Peyer's patch (tissue), 4 donors: ENCODE measurements around the gene GLUD2. TPM values are rescaled to one million over a fixed set of nuclear protein-coding genes. Genes with fewer than 3 reads are reported as not detected.
"Not testable (repeated sequence)": the region's sequence is repeated elsewhere in the genome, so short reads cannot be mapped to it uniquely, and the experiment has no call there.

Experiments used
- DNase-seq, 3 donors: peaks; one replicate each; pipeline ENCODE4 v3.0.0-alpha.2; 2017 to 2019
- H3K27ac ChIP-seq, 4 donors: fragments of 200-600 bp; sonication (generic); one replicate each; pipeline ENCODE4 v1.5.1; 2016 to 2019
- H3K27me3 ChIP-seq, 2 donors: fragments of 200-600 bp; sonication (generic); one replicate each; pipeline ENCODE4 v1.5.1; 2019
- H3K36me3 ChIP-seq, 3 donors: fragments of 200-600 bp; sonication (generic); one replicate each; pipeline ENCODE4 v1.5.1; 2016 to 2019
- H3K4me1 ChIP-seq, 4 donors: fragments of 200-600 bp; sonication (generic); one replicate each; pipeline ENCODE4 v1.5.1; 2016 to 2019
- H3K4me3 ChIP-seq, 4 donors: fragments of 200-600 bp; sonication (generic); 1 replicate in 3 of 4; 2 replicates in 1 of 4; pipeline ENCODE4 v1.5.1; 2016 to 2019; ENCODE audit warnings: mild to moderate bottlenecking in 1 of 4
- H3K9me3 ChIP-seq, 4 donors: fragments of 200-600 bp; sonication (generic); one replicate each; pipeline ENCODE4 v1.5.1; 2016 to 2019; ENCODE audit warnings: mild to moderate bottlenecking in 1 of 4
- CTCF ChIP-seq, 6 experiments: fragments of 450-650 bp in 4 of 6; fragments of 200-600 bp in 2 of 6; sonication (generic) in 1 of 6; IDR thresholded peaks; one replicate each; pipeline ENCODE4 v1.5.1; 2017 to 2019; ENCODE audit warnings: antibody characterized with exemption in 6 of 6, mild to moderate bottlenecking in 3 of 6, moderate library complexity in 1 of 6
- POLR2A ChIP-seq, 2 donors: fragments of 450-650 bp; IDR thresholded peaks; one replicate each; pipeline ENCODE4 v1.5.1; 2017; ENCODE audit warnings: antibody characterized with exemption in 2 of 2, mild to moderate bottlenecking in 2 of 2, moderate library complexity in 2 of 2
- total RNA-seq, 4 donors: library from RNA; depleted of rRNA; stranded (reverse); fragments of >200 nt; gene quantifications; one replicate each; pipeline ENCODE4 v1.1.0, GENCODE V29; 2016

Gene GLUD2
- total RNA-seq, 4 donors from 2014 or later, result 1.9 to 4.0 (median 2.9) TPM; not detected in 1

GRCh38 chrX:121036137-121036536 is 11.3 kb upstream of the GLUD2 start:
- H3K36me3 ChIP-seq, result no peaks in the 10 kb centered on the region
- TF ChIP-seq CTCF (IDR thresholded peaks at IDR 0.05) (no peak), POLR2A (IDR thresholded peaks at IDR 0.05) (no peak)
- no peaks in the 10 kb centered on the region for H3K9me3 ChIP-seq
- H3K27ac ChIP-seq, result no peak overlapping the region
- no peak overlapping the region for H3K4me3 ChIP-seq
- no peaks in the 10 kb centered on the region for H3K27me3 ChIP-seq
- no peaks in the 10 kb centered on the region for H3K4me1 ChIP-seq
- DNase-seq, result no peak

- no peak for DNase-seq
- Histone ChIP-seq H3K27ac (no peak overlapping the region), H3K4me1 (no peaks in the 10 kb centered on the region), H3K36me3 (no peaks in the 10 kb centered on the region), H3K4me3 (no peak overlapping the region), H3K9me3 (no peaks in the 10 kb centered on the region), H3K27me3 (no peaks in the 10 kb centered on the region)
- TF ChIP-seq POLR2A (IDR thresholded peaks at IDR 0.05) (no peak), CTCF (IDR thresholded peaks at IDR 0.05) (no peak)
These were observed 10.5 kb upstream of the GLUD2 start for GRCh38 chrX:121036951-121037350.

GRCh38 chrX:121050781-121051180 is 3.4 kb downstream of the GLUD2 start:
- no peak for DNase-seq
- Histone ChIP-seq H3K4me1 (no peaks in the 10 kb centered on the region), H3K27me3 (no peaks in the 10 kb centered on the region), H3K9me3 (no peaks in the 10 kb centered on the region), H3K4me3 (no peak overlapping the region), H3K36me3 (no peaks in the 10 kb centered on the region), H3K27ac (no peak overlapping the region)
- no peak for TF ChIP-seq CTCF (IDR thresholded peaks at IDR 0.05)
- no peak for TF ChIP-seq POLR2A (IDR thresholded peaks at IDR 0.05)

- no peaks in the 10 kb centered on the region for H3K36me3 ChIP-seq
- no peak for DNase-seq
- no peak for TF ChIP-seq POLR2A (IDR thresholded peaks at IDR 0.05)
- no peak overlapping the region for H3K4me3 ChIP-seq
- no peaks in the 10 kb centered on the region for H3K9me3 ChIP-seq
- H3K27me3 ChIP-seq, result no peaks in the 10 kb centered on the region
- H3K27ac ChIP-seq, result no peak overlapping the region
- H3K4me1 ChIP-seq, result no peaks in the 10 kb centered on the region
These were observed 4.7 kb downstream of the GLUD2 start for GRCh38 chrX:121052122-121052521.

GRCh38 chrX:121062289-121062688 is 14.9 kb downstream of the GLUD2 start:
- no peaks in the 10 kb centered on the region for H3K4me1 ChIP-seq
- no peak for DNase-seq
- H3K27me3 ChIP-seq, result no peaks in the 10 kb centered on the region
- no peak overlapping the region for H3K27ac ChIP-seq
- TF ChIP-seq POLR2A (IDR thresholded peaks at IDR 0.05) (no peak), CTCF (IDR thresholded peaks at IDR 0.05) (no peak)
- no peaks in the 10 kb centered on the region for H3K9me3 ChIP-seq
- no peaks in the 10 kb centered on the region for H3K36me3 ChIP-seq
- H3K4me3 ChIP-seq, result no peak overlapping the region

GRCh38 chrX:121064579-121064978 is 17.2 kb downstream of the GLUD2 start:
- no peak overlapping the region for H3K27ac ChIP-seq
- no peaks in the 10 kb centered on the region for H3K27me3 ChIP-seq
- no peaks in the 10 kb centered on the region for H3K36me3 ChIP-seq
- no peak for DNase-seq
- no peaks in the 10 kb centered on the region for H3K4me1 ChIP-seq
- no peaks in the 10 kb centered on the region for H3K9me3 ChIP-seq
- H3K4me3 ChIP-seq, result no peak overlapping the region
- TF ChIP-seq CTCF (IDR thresholded peaks at IDR 0.05), result no peak
- TF ChIP-seq POLR2A (IDR thresholded peaks at IDR 0.05), result no peak

GRCh38 chrX:121084247-121084646 is 36.8 kb downstream of the GLUD2 start:
- not testable (repeated sequence) for DNase-seq

More at GRCh38 chrX:121084247-121084646, 36.8 kb downstream of the GLUD2 start:
- not testable (repeated sequence) for H3K27ac ChIP-seq, H3K36me3 ChIP-seq, H3K27me3 ChIP-seq, H3K9me3 ChIP-seq, H3K4me1 ChIP-seq, H3K4me3 ChIP-seq
